Measurements from ENCODE around the gene MLEC.

MLEC gene

DNA sequence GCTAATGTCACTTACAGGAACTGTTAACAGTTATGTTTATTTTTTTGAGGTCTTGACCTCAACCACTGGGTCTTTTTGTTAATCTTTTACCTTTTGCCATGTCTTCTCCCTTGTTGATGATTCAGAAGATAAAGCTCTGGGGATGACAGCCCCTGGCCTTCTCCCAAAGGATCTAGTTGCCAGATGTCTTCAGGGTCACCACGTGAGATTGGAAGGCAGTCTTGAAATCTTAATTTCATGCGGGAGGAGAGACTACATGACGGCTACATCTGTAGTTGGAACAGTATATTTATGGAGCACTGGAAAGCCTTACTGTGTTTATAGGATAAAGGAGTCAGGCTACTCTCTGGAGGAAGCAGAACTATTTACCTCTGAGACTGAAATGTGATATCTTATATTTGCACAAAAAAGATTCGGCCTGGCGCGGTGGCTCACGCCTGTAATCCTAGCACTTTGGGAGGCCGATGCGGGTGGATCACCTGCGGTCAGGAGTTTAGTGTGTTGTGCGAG, 5.6 kb downstream of the MLEC start:
- no peak for DNase-seq (ENCODE audit: low read depth in 2 of 2)

DNA sequence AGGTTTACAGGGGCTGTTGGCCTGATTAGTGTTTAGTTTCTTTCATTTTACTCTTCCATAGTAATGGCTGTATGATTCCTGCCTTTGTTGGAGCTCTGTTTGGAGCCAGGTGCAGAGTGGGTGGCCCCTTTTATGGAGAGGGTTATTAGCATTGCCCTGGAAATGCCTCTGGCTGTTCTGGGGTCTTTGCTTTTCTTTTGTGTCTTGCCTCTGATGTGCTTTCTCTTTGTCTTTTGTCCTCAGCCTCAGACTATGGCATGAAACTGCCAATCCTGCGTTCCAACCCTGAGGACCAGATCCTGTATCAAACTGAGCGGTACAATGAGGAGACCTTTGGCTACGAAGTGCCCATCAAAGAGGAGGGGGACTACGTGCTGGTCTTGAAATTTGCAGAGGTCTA, 6.9 kb downstream of the MLEC start:
- no peak for DNase-seq (ENCODE audit: low read depth in 2 of 2)

DNA sequence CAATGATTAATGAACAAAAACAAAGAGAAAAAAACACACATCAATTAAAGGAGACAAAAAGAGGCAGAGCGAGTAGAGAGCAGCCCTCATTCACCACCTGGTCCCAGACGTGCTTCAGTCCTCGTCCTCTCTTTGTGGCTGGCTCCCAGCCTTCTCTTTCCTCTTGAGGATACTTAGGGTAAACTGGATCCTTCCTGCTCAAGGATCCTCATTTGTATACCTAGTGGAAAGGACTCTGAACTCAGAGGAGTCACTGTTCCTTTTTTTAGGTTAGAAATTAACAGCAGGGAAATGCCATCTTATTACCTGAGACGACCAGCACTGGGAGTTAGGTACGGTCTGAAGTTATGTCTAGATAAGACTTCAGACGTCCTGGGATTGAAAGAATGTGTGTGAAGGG, 9.7 kb downstream of the MLEC start:
- DNase-seq (ENCODE audit: low read depth in 2 of 2): no peak

DNA sequence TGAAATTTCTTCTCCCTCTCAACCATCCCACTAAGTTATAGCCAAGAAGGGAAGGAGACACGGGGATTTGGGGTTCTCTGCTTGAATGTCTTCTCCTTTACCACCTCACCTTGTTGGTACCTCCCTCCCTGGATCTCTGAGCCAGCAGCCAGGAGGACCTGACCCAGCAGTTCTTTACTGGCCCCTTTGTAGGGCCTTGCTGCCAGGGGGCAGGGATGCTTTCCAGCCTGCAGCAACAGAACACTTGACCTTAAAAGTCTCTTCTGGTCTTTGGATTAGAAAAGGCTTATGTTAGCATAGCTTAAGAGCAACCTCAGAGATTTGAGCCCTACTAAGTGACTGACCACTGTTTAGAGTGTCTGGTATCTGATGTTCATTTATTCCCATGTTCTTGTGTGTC, 10.4 kb downstream of the MLEC start:
- no peak for DNase-seq (ENCODE audit: low read depth in 2 of 2)

DNA sequence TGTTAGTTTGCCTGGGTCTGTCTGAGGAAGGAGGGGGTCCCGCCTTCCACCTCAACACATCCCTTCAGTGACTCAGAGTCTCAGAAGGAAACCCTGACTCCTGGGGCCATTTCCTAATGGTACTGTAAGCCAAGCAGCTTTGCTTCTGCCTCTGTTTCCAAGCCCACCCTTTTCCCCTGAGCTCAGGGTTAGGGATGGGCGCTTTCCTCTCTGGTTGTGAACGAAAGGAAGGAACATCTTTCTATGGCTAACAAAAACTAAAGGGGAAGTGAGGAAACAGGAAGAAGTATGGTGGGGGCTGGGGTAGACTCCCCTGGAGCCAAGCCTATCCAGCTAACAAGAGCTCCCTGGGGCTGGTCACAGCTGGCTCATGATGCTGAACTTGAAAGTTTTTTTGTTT, 11.7 kb downstream of the MLEC start:
- DNase-seq (ENCODE audit: low read depth in 2 of 2): no peak

DNA sequence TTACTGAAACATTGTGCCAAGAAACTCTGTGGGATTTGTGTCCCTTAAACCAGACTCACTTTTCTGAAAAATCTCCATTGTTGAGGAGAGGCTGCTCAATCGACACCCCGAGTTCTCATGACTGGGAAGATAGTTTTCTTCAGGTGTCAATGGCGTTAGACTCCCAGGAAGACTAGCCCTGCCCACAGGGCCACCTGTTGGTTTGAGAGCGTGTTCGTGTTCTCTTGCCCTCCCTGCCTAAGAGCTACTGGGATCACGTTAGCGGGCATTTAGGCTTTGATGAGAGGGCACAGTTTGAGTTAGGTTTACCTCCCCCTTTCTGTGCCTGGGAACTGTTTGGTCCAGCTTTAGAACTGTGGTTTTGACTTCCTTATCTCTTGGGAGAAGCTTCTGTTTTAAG, 12.6 kb downstream of the MLEC start:
- DNase-seq (ENCODE audit: low read depth in 2 of 2): no peak

DNA sequence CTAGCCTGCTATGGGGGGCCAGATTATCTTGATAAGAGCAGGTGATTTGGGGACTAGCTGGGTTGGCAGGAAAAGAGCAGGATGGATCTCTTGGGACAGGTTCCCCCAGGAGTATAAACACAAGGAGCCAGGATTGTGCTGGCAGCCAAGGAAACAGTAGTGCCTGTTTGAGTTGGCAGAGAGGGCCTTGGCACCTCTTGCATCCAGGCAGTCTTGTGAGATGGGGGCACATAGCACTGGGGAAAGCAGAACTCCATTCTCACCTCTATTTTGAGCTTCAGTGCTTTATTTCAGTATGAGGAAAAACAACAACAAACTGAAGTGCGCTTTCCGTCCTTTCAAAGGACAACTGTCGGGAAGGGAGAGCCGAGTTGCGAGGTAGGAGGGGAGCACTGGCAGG, 13.9 kb downstream of the MLEC start:
- DNase-seq (ENCODE audit: low read depth in 2 of 2): no peak

DNA sequence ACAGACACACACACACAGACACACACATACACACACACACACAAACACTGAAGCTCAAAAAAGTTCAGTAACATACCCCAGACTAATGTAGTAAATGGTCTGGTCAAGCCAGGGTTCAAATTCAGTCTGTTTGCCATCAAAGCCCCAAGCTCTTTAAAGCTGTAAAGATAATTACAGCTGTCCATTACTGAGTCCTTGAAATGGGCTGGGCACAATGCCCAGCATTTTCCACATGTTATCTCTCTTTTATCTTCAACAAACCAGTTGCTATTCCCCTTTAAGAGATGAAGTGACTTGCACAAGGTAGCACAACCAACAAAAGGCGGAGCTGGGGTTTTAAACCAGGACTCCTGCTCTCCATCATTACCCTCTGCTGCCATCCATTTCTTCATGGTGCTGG, 15.7 kb downstream of the MLEC start:
- no peak for DNase-seq (ENCODE audit: low read depth in 2 of 2)

DNA sequence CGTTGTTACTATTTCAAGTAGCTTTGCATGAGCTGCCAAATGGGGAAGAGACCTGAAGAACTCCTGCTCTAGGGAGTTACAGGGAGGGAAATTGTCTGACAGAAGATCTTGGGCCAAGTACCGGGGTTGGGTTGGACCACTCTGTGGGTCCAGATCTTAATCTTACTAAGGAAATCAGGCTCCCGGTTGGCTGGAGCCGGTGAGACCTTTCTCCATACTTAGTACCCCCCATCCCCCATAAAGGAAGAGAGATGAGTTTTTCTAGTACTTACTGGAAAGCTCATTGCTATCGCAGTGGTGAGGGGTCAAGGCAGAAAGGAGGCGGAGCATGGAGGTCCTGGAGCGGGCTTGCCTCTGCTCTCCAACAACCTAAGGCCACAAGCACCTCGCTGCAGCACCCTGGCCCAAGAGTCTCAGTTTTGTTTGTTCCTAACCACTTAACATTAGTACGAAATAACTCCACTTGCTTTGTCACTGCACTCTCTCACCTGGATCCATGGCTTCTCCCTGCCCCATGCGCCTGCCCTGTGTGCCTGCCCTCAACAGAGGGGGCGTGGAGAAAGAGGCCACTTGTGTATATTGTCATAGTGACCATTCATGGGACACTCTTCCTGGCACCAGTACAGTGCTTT, 16.5 kb downstream of the MLEC start:
- DNase-seq (ENCODE audit: low read depth in 2 of 2): no peak

DNA sequence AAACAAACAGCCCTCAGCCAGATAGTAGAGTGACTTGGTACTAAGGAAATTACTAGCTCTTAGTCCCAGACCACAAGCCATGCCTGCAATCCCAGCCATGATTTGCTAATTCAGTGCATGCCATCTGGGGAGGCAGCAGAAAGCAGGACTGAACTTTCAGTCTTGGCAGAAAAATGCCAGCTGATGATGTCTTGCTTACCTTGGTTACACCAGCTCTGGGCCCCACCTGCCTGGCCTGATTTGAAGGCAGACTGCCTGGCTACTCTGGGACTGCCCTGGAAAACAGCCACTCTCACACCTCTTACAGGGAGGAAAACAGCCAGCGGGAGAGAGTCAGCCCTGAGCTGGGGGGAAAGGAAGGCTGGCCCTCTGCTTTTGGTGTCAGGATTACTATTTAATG, 18.7 kb downstream of the MLEC start:
- no peak for DNase-seq (ENCODE audit: low read depth in 2 of 2)

DNA sequence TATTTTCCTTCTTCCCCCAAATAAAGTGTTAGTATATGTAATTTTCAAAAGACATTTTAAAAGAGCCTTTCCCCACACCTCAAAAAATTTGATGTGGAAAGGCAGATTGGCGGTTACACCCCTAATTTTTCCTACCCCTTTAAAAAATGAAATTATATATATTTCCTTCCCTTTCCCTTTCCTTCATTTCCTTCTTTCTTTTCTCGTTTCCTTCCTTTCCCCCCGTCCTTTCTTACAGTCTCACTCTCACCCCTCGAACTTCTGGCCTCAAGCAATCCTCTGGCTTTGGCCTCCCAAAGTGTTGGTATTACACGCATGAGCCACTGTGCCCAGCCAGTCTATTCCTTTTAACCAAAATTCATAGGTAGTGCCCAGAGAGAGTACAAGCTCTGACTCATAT, 19.1 kb downstream of the MLEC start:
- no peak for DNase-seq (ENCODE audit: low read depth in 2 of 2)

DNA sequence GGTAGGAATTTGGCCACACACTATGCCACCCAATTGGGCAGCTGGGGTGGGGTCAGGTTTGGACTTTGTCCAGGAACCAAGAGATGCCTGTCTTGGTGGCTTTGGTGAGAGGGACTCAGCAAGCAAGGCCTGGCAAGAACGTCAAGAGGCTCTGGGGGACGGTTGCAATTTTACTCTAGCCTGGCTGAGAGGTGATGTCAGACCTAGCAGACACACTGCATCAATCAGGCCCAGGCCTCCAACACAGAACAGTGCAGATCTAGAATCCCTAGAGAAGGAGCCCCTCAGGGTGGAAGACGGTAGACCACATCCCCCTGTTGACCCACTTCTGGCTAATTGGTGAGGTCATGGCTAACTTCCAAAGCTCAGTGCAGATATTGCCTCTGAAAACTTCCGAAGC, 21.7 kb downstream of the MLEC start:
- no peak for DNase-seq (ENCODE audit: low read depth in 2 of 2)

DNA sequence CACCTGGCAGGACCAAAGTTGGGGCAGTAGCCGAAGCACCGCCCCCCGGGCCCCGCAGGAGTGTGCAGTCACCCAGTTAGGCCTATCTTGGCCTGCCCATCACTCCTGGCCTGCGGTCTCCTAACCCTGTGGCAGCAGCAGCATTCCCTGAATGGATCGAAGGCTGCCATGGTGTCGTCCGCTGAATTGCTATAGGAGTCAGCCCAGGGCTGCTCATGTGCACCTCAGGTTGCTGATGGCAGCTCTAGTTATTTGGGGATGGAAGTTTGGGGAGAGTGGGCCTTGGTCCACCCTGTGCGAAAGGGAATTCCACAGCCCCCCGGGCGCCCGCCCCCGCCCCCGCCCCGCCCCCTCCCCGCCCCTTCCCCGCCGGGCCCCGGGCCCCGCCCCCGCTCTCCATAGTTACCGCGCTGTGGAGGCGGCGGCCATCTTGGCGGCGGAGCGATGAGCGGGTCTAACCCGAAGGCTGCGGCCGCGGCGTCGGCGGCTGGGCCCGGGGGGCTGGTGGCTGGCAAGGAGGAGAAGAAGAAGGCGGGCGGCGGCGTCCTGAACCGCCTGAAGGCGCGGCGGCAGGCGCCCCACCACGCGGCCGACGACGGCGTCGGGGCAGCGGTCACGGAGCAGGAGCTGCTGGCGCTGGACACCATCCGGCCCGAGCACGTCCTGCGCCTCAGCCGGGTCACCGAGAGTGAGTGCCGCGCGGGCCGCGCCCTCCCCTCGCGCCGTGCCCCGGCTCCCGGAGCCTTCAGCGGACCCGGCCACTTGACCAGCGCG, 23.3 kb downstream of the MLEC start, which contains the start of gene UNC119B:
Gene UNC119B, plus strand, starts transcription at position 428 of the 774 bp plus-strand sequence. Its CDS starts 17 bp downstream, at position 445.
- DNase-seq (ENCODE audit: low read depth in 2 of 2): peak; percentile 61 to 68

DNA sequence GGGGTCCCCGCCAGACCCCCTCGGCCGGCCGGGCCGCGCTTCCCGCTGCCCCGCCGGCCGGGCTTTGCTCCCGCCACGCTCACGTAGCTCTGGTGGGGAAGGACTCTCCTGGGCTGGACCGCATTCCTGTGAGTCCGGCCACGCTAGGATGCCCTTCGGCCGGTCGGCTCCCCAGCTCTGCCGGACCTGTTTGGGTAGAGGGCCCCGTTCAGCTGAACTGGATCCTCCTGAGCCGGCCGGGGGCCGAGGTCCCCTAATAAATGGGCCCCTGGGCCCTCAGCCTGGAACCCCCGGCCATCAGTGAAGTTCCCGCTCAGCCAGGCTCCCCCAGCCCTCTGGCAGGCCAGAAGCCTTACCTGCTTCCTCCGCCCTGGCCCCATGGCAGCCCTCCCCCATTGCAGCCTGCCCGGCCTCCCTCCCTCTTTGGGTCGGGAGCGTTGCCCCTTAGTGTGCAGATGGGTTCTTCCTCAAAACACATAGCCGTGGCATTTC, 23.9 kb downstream of the MLEC start:
- DNase-seq (ENCODE audit: low read depth in 2 of 2): peak in 1 of 2 donors; percentile 27

DNA sequence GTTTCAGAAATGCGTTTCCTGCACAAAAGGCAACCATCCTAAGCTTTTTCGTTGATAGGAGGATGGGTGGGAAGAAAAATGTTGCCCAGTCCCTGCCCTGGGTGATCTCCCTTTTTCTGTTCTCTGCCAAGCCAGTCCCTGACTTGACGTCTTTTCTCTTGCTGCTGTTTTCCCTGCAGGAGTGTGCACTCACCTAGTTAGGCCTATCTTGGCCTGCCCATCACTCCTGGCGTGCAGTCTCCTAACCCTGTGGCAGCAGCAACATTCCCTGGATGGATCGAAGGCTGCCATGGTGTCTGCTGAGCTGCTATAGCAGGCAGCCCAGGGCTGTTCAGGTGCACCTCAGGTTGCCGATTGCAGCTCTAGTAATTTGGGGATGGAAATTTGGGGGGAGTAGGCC, 24.5 kb downstream of the MLEC start:
- DNase-seq (ENCODE audit: low read depth in 2 of 2): no peak

DNA sequence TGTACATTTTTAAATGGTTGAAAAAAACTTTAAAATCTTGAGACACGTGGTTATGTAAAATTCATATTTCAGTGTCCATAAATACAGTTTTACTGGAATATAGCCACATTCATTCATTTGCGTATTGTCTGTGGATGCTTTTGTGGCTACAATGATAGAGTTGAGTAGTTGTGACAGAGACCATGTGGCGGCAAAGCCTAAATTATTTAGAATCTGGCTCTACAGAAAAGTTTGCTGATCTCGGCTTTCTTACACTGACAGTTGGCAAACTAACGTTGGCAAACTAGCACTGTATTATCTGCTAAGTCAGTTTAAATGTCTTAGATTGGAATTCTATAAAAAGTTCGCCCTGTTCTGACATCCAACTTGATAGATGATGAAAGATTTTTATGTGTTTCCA, 25.7 kb downstream of the MLEC start:
- no peak for DNase-seq (ENCODE audit: low read depth in 2 of 2)

DNA sequence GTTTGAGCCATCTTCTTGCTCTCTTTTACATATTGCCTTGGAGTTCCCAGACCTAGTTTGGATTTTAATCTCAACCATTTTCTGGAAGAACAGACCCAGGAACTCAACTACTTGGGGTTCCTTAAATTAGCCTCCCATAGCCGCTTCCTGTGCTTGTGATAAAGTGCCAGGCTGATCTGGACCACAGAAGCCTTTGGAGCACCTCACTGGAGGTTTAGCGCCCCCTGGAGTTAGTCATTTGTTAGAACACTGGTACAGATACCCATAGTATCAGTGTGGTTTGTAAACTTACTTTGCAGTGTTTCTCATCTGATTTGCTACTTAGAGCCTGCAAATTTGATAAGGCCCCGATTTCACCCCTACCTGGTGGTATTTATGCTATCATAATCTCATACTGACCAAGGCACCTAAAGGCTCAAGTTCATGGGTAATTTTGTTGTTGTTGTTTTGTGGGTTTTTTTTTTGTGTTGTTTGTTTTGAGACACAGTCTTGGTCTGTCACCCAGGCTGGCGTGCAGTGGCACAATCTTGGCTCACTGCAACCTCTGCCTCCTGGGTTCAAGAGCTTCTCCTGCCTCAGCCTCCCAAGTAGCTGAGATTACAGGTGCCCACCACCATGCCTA, 27.0 kb downstream of the MLEC start:
- DNase-seq (ENCODE audit: low read depth in 2 of 2): peak; percentile 50 to 79

DNA sequence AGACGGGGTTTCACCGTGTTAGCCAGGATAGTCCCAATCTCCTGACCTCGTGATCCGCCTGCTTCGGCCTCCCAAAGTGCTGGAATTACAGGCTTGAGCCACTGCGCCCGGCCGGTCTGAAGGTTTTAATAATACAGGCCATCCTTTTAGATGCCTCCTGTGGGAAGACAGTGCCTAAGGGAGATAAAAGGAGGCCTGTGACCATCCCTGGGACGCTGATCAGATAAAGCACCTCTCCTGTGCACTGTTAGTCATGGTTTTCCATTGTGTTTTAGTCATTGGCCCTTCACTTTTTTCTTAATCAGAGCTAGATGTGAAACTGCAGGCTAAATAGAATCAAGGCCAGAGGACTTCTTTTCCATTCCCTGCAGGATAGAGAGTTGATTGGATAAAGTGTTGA, 31.1 kb downstream of the MLEC start:
- DNase-seq (ENCODE audit: low read depth in 2 of 2): no peak

DNA sequence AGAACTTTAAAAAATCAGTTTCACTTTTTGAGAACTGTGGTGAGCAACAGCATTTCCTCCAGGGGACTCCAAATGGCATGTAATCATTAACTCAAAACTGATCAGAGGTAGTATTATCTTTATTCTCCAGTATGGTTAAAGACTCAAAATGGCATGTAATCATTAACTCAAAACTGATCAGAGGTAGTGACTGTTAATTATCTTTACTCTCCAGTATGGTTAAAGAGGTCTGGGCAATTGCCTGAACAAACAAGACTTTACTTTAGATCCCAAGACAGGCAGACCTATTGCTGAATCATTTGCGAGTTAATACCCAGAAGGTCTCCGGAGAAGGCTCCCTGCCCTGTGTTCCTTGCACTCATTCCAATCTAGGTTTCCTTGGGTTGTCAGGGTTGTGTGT, 32.1 kb downstream of the MLEC start:
- no peak for DNase-seq (ENCODE audit: low read depth in 2 of 2)

DNA sequence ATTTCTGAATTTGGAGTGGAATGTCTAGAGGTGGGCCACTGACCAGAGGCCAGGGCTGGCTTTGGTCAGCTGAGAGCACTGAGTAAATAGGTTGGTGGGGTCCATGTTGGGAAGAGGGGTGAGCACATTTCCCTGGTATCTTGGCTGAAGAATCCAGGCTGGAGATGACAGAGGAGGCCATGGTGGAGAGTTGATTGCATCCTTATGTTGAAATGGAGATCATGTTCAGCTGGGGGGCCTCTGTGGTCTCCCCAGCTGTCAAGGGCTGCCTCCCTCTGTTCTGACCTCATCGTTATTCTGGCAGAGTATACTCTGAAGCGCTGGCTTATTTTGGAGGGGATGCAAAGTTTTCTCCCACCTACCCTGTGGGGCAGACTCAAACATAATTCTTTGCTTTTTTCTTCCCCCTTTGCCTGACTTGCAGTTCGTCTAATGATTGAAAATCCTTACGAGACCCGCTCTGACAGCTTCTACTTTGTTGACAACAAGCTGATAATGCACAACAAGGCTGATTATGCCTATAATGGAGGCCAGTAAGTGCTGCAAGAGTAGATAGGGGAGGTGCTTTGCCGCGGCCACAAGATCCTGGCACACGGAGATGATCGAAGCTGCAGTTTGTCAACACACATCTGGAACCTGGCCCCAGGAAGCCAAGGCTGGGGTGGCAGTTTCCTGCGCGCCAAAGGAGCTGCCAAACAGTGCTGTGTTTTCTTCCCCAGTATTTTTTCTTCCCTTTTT, 32.7 kb downstream of the MLEC start:
- DNase-seq (ENCODE audit: low read depth in 2 of 2): no peak

DNA sequence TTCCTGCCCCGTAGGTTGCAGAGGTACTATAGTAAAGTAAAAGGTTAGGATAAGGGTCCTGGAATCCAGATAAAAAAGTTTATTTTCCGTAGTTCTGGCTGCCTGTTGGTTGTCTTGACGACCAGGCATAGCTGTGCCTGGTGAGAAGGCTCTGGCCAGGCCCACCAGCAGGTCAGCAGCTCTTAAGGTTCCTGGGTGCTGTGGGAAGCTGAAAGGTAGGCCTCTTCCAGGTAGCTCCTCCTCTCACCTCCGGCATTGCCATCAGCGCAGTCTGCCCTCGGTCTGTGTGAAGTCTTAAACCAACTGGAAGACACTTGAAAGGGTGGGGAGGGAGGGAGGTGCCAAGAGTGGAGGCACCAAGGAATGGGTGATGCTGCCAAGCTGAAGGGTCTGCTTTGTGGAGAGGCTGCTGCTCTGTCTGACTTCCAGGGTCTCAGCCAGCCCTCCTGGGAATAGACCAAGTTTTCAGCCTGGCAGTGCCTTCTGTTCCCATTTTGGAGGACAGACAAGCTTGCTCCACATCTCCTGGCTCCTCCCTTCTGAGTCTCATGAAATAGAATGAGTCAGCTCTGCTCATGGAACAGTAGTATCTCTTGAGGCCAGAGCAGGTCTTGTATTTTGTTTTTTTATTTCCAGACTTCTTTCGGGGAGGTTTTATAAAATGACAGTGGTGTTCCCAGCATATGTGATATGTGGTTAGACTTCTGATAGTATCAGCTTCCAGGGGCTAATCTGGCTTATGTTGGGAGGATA, 33.5 kb downstream of the MLEC start:
- DNase-seq (ENCODE audit: low read depth in 2 of 2): no peak

All from activated CD4-positive, alpha-beta T cell treated with anti-CD3 and anti-CD28 coated beads for 24 hours (primary cell).